ENCODE measurements around the gene KIT.

Gene KIT

DNA sequence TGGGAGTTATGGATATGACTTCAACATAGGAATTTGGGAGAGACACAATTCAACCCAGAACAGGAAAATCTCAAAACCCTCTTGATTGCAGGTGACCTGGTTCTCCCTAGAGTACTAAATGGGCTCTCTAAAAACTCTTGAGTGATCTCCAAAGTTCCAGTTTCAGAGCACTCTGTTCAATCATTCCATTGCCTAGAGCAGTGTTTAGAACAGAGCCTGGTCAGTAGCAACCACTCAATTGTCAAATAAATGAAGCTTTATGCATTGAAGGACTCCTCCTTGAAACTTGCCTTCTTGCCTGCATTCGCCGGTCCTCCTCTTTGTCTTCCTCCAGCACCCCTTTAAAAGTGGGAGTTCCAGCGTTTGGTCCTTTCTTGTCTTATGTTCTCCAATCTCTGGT is 85.8 kb downstream of the KIT start:
- DNase-seq (ENCODE audit: low read depth in 1 of 2, low spot score in 1 of 2), result no peak

DNA sequence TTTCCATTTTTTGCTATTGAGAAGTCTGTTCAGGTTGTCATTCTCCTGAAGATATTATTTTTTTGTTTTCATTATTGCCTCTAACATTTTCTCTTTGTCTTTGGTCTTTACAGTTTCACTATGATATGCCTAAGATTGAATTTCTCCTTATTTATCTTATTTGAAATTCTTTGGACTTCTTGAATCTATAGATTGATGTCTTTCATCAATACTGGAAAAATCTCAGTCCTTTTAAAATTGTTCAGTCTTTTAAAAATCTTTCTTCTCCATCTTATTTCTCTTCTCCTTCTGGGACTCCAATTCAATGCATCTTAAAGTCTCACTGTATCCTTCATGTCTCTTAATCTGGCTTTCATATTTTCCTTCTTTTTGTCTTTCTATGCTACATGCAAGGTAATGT is 86.7 kb downstream of the KIT start:
- DNase-seq (ENCODE audit: low read depth in 1 of 2, low spot score in 1 of 2), result no peak

DNA sequence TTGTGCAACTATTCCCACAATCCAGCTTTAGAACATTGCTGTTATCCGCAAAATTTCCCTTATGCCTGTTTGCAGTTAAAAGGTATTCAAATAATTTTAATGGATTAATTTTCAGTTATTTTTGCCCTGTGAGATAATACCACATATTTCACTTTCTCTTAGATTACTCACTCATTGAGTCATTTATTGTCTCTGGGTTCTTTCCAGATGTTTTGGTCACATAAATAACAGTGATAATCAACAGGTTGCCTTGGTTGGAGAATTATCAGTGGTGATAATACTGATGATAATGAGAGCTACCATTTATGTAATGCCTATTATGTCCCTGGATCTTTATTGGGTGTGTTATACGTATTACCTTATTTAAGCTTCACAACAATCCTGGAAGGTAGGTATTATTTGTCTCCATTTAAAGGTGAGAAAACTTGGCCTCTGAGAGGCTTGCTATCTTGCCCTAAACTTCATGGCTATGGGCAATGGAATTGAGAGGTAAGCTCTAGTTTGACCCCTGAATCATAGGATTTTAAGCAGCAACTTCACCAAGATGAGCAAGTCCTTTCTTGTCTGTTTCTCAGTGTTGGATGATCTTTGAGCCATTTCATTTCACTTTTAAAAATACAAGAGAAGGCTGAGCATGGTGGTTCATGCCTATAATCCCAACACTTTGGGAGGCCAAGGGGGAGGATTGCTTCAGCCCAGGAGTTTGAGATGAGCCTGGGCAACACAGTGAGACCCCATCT is 87.4 kb downstream of the KIT start:
- DNase-seq (ENCODE audit: low read depth in 1 of 2, low spot score in 1 of 2), result no peak

DNA sequence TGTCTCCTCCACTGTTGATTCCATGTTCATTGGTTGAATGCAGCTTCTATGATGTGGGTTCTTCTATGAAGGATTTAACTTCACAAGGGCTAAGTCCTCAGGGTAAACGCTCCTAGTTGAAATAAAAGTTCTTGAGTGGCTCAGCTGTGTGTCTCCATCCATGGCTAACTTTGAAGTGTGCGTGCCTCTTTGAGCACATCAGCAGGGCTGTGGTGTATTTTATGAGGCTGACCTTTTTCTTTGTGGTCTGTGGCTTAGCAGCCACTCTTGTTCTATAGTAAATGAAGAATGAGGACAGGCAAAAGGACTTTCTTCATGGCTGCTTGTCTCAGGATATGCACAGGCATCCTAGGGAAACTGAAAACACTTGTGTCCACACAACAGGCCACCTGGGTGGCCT is 88.5 kb downstream of the KIT start:
- DNase-seq (ENCODE audit: low read depth in 1 of 2, low spot score in 1 of 2), result no peak

DNA sequence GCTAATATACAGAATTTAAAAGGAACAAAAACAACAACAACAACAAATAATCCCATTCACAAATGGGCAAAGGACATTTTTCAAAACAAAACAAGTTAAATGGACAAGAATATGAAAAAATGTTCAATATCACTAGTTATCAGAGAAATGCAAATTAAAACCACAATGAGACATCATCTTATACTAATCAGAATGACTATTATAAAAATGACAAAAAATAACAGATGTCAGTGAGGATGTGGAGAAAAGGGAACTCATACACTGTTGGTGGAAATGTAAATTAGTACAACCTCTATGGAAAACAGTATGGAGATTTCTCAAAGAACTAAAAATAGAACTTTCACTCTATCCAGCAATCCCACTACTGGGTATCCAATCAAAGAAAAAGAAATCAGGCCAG is 92.6 kb downstream of the KIT start:
- DNase-seq (ENCODE audit: low read depth in 1 of 2, low spot score in 1 of 2), result no peak

DNA sequence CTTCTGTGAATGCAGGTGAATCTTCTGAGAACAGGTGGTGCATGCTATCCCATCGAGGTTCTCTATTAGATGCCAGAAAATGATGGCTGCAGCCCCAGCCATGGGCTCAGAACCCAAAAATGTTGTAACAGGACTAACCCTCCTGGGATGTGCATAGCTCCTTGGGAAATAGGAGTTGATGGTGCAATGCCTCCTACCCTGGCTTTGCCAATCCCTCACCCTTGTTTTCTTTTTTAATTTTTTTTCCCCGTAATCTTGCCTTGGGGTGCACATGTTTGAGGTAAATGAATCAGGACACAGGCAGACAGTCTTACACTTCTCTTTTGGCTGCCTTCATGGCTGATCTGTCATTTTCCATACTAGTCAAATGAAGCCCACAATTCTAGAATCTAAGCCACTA is 96.6 kb downstream of the KIT start:
- no peak for DNase-seq (ENCODE audit: low read depth in 1 of 2, low spot score in 1 of 2)

DNA sequence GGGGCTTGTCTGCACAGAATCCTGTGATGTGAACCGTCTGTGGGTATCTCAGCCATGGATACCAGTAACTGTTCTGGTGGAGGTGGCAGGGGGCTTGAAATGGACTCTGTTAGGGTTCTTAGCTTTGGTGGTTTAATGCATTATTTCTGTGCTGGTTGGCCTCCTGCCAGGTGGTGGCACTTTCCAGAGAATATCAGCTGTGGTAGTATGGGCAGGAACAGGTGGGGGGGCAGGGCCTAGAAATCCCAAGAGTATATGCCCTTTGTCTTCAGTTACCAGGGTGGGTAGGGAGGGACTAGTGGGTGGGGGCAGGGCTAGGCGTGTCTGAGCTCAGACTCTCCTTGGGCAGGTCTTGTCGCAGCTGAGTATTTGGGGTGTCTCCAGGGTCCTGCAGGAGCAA is 106.7 kb downstream of the KIT start:
- no peak for DNase-seq (ENCODE audit: low read depth in 1 of 2, low spot score in 1 of 2)

DNA sequence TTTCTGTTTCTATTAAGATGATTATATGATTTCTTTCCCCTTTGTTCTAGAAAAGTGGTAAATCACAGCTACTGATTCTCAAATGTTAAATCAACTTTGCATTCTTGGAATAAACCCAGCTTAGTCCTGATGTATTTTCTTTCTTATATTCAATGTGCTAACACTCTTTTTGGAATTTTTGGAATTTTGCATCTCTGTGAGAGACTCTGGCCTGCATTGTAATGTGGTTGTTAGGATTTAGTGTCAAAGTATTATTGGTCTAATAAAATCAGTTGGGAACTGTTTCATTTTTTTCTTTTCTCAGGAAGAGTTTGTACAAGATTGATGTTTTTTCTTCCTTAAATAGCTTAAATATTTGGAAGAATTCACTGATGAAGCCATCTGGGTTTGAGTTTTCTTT is 109.6 kb downstream of the KIT start:
- DNase-seq (ENCODE audit: low read depth in 1 of 2, low spot score in 1 of 2), result no peak

DNA sequence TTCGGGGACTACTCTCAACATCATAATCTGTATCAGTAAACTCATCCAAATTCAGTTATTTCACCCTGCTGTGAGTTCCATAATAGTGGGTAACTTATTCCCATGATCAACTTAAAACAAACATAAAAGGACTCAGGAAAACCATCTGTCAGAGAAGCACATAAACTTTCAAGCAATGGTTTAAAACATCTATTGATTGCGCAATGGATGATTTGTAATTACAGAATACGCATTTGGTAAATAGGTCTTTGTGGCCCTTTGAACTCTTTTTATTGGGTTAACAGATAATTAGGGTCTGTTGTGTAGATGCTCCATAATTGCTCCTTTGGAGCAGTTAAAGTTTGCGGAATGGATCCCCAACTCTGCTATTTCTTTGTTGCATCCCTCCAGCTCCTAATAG is 115.3 kb downstream of the KIT start:
- DNase-seq (ENCODE audit: low read depth in 1 of 2, low spot score in 1 of 2), result no peak

DNA sequence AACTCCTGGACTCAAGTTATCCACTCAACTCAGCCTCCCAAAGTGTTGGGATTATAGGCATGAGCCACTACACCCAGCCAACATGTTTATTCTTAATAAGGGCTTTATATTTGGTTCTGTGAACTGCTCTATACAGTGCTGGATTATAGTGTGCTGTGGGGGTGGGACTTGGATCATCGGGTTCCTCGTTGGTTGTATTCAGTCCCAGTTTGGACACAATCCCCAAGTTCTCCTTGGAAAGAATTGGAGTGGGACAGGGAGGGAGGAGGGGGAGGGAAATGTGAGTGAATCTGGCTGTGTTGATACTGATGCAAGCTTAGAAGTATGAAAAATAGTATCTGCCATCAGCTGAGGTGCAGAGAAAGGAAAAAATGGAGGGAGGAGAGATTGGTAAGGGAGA is 121.3 kb downstream of the KIT start:
- no peak for DNase-seq (ENCODE audit: low read depth in 1 of 2, low spot score in 1 of 2)

DNA sequence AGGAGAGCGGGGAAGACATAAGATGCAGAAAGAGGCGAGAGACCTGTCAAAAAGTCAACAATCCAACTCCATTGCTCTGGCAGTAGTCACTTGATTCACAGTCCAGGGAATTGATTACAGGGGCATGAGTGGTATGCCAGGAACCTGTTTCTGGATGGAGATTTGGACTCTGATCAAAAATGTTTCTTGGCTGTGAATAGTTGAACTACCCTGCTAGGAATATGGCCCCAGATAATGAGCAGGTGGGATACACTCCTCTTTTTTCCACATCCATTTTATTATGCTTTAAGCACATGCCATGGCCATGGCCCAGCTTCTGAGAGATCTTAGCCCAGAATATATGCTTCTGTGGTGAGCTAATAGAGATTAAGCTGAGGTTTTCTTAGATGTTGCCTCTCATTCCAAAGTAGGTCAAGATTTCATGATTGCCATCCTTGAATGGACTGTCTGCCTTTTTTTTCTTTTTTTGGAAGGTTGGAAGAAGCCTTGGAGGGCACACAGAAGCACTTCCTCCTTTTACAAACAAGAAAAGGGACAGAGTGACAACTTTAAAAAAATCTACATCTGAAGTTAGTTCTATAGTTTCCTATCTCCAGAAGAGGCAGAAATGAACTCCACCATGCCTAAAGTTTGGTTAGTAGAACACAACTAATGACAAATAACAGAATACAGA is 121.9 kb downstream of the KIT start:
- DNase-seq (ENCODE audit: low read depth in 1 of 2, low spot score in 1 of 2), result no peak

DNA sequence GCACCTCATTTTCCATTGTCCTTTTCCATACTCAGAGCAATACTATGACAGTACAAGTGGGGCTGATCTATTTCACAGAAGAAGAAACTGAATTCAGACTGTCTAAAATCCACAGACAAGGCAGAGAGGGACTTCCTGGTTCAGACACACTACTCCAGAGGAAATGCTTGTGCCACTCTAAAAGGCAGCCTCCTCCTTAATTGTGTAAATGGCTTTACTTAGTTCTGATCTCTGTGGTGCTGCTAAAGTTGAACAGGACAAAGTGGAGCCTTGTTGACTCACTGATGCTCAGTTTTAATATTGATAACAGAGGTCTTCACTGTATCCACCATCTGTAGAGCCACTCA is 122.4 kb downstream of the KIT start:
- DNase-seq (ENCODE audit: low read depth in 1 of 2, low spot score in 1 of 2), result no peak

DNA sequence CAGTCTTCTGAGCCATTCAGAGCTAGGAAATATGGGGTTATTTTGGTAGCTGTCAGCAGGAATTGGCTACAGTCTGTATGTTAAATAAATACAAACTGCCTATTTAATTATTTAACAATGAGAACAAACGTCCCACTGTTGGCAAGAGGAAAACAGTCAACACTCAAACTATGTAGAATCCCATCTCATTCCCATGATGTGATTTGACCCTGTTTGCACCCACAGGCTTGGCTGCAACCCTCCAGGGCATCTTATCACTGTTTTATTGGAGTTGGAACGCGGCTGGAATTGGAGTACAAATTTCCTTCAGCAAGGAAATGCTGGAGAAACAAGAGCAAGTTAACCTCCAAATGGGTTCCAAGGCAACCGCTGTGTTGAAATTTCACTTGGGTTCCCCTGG is 124.0 kb downstream of the KIT start:
- DNase-seq (ENCODE audit: low read depth in 1 of 2, low spot score in 1 of 2), result no peak

DNA sequence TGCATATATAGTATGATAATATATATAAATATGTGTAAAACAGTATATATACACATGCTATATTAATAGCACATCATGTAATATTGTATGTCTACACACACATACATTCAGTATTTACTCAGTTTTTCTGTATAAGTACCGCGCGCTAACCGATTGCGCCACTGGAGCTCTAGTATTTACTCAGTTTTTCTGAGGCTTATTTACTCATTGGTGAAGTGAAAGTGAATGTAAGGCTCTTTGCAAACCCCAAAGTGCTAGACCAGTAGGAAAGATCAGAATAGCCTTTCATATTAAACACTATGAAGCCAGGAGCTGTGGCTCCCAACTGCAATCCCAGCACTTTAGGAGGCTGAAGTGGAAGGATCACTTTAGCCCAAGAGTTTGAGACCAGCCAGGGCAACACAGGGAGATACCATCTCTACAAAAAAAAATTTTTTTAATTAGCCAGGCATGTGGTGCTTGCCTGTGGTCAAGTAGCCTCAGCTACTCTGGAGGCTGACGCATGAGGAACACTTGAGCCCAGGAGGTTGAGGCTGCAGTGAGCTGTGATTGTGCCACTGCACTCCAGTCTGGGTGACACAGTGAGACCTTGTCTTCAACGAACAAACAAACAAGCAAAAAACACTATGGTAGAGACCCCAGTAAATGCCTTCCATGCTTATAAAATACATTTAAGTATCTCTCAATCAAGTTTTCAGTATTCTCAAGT is 125.8 kb downstream of the KIT start:
- no peak for DNase-seq (ENCODE audit: low read depth in 1 of 2, low spot score in 1 of 2)

DNA sequence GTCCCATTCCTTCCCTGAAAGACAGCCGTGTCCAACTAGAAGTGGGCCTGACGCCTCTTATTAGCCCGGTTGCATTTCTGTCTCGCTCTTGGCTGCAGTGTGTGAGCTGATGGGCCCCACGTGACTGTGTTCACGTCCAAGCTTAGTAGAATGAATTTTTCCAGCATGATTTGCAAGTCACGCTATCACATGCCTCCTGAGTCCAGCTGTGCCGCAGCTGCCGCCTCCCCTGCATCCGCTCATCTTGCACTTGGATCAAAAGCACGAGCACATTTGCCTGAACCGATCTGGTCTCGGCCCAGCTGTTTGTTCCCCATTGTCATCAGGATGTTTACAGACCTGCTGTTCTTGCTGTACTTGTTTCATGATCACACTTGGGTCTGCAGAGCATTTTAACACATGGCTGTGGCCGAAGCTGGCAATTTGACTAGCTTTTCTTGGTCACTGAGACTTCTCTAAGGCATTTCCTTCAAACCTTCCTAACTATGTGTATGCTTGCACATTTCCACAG is 126.5 kb downstream of the KIT start:
- no peak for DNase-seq (ENCODE audit: low read depth in 1 of 2, low spot score in 1 of 2)

Measured in activated CD4-positive, alpha-beta T cell treated with anti-CD3 and anti-CD28 coated beads, Interleukin-2, amount 50 U/mL, for 24 hours (primary cell).